Retina (tissue), 1 donor: ENCODE results near the gene TTYH2.

Experiments
- DNase-seq: peaks from one replicate; pipeline ENCODE4 v3.0.0-alpha.2; 2016

The TTYH2 gene

DNA sequence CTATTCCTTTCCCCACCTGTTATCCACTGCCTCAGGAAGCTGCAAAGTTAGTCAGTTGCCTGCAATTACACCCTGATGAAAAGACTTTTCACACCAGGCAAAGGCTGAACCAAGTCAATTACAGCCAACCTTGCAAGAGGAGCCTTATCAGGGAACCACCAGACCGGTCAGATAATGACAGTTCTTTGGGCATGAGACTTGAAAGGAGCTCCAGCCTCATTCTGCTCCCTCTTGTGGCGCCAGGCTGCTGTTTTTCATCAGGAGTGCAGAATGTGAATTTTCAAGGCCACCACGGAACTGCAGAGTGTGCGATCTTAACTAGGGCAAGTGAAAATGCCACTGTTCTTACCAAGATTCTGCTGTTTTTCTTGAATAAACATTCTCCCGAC lies 83.2 kb downstream of the TTYH2 start:
- peak; percentile 70 for DNase-seq

DNA sequence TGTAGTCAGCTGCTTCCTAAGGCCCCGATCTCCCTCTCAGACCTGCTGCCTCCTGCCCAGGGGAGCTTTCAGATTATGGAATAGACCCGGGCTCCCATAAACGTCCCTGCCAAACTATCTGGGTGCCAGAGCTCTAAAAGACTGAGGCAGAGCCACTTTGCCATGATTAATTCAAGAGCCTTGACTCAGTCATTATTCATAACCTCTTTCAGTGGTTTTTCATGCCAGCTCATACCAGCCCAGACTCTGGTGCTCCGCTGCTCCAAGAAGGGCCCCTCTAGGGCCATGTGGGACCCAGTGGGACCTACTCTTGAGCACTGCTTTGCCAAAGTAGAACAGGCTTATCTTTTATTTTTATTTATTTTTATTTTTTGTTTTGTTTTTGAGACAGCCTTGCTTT lies 84.6 kb downstream of the TTYH2 start:
- DNase-seq = no peak

DNA sequence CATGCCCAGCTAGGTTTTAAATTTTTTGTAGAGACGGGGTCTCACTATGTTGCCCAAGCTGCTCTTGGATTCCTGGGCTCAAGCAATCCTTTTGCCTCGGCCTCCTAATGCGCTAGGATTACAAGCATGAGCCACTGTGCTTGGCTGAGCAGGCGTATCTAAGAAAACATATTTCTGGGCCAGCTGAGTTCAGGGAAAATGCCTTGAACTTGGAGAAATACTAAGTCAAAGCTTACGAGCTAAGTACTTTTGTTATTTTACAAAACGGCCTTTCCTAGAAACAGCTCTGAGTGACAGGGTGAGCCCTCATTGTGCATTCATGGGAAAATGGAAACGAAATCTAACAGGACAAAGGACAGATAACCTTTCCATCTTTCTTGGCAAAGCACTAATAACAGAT lies 85.4 kb downstream of the TTYH2 start:
- DNase-seq = no peak

DNA sequence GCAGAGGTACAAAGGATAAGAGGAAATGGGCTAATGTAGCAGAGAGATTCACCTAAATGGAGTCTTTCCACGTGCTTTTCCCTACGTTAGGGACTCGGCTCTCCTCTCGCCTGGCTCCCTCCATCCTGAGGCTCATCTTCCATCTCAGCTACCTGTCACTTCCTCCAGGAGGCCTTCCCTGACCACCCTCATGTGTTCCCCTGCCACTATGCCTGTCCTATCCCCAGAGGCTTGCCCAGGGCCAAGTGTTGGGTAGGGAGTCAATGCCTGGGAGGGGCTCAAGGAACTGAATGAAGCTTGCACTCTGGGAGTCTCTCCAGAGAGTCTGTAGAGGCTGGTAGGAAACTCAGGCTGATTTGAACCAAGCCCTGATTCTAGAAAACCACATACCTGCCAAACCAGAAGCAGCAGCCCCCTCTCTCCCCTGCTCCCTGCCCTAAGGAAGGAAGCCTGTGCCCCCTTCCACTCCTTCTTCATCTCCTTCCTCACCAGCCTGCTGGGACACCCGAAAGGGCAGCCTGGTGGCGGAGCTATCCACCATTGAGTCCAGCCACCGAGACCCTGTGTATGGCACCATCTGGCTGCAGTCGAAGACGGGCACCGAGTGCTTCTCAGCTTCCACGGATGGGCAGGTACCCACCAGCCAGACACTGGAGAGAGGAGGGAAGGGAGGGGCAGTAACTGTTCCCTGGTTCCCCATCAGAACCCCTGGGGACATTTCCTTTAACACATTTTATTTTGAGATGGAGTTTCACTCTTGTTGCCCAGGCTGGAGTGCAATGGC lies 86.0 kb downstream of the TTYH2 start:
- DNase-seq = no peak

DNA sequence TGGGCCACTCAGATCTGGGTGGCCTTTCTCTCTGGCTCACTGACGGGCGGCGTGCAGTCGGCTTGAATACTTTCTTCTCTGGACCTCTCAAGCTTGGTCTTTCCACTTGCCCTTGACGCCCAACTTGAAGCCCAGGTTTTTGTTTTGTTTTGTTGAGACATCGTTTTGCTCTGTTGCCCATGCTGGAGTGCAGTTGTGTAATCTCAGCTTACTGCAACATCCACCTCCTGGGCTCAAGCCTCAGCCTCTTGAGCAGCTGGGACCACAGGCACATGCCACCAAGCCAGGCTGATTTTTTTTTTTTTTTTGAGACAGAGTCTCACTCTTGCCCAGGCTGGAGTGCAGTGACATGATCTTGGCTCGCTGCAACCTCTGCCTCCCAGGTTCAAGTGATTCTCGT lies 89.9 kb downstream of the TTYH2 start:
- no peak for DNase-seq

DNA sequence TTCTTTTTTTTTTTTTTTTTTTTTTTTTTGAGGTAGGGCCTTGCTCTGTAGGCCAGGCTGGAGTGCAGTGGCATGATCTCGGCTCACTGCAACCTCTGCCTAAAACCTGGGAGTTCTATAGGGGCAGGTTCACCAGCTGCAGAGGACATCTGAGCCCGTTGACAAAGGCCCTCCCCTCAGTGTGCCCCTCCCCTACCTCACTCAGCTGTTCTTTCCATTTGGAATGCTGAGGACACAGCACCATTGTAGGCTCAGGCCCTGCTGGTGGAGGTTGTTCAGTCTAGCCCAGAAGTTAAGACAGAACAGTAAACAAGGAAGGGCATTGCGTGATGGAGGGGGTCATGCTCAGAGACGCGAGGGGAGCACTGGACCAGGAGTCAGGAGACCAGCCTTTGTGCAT lies 90.8 kb downstream of the TTYH2 start:
- DNase-seq = no peak

DNA sequence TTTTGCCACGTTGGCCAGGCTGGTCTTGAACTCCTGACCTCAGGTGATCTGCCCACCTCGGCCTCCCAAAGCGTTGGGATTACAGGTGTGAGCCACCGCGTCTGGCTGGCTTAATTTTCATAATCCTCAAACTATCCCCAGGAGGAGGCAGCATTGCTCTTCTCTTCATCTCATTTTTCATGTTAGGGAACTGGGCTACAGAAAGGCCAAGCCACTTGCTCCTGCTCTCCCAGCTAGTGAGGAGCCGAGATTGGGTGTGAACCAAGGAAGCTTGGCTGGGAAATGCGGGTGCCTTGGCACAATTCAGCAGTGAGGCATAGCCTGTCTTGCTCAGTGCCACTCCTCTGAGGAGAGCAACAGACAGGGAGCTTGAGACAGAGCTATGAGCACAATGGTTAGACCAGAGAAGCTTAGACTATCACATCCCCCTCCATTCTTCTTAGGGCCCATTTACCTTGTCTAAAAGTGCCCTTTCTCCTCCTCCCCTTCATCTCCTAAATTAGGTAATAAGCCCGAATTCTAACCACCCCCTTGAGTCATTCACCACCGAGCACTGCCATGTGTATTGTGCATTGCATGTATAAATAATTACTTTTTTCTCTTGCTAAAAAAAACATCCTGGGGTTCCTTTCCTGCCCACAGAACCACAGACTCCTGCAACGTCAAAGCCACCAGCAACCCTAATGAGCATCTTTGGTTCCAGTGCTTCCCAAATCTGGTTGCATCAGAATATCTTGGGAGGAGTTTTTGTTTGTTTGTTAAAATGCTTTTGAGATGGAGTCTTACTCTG lies 92.7 kb downstream of the TTYH2 start:
- DNase-seq = no peak

DNA sequence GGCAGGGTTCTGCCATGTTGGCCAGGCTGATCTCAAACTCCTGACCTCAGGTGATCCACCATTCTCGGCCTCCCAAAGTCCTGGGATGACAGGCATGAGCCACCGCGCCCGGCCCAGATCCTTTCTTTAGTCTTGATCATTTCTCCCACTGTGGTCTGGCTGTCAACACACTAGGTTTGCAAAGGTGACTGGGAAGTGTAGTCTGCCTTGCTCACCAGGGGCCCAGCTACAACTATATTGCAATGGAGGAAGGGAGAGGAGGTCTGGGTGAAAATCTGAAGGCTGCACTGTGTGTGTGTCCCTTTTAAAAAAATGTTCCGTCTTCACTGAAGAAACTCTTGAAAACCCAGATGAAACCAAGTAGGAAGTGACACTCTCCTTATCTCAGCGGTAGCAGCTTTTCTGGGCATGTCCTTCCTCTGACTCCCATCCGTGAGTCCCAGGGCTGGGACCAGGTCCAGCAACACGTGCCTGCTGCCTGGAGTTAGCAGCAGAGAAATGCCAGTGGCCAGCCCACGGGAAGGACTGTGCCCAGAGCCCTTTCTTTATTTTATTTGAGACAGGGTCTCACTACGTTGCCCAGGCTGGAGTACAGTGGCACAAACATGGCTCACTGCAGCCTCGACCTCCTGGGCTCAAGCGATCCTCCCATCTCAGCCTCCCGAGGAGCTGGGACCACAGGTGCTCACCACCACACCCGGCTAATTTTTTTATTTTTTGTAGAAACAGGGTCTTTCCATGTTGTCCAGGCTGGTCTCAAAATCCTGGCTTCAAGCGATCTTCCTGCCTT lies 94.8 kb downstream of the TTYH2 start:
- DNase-seq = no peak

DNA sequence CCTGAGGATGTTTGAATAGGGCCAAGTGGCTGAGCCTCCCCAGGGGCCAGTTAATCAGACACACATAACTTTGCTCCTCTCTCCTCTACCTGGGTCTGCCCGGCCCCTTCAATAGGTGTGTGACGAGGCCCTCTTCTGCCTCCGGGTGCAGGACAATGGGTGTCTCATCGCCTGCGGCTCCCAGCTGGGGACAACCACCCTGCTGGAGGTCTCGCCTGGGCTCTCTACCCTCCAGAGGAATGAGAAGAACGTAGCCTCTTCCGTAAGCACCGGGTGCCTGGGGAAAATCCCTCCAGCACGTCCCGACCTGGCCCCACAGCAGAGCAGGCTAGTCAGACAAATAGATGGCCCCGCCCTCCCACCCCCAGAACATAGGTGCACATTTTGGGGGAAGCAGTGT lies 96.5 kb downstream of the TTYH2 start:
- DNase-seq = no peak
